Upper lobe of left lung (tissue), 6 donors: Measurements from ENCODE around the gene LRCH1. TPM values are rescaled to one million over a fixed set of nuclear protein-coding genes. Genes with fewer than 3 reads are reported as not detected.

Experiments
- ATAC-seq, 2 donors: fragments of 200-7000 bp; cut with Tn5 transposase; one replicate each; pipeline ENCODE4 v1.9.1; 2022; ENCODE audit warnings: mild to moderate bottlenecking in 2 of 2, moderate library complexity in 2 of 2; ENCODE audit not compliant: low FRiP score in 2 of 2
- DNase-seq, 2 donors: peaks; one replicate each; pipeline ENCODE4 v3.0.0-alpha.2; 2019 to 2020
- H3K27ac ChIP-seq, 4 donors: fragments of 200-600 bp; sonication (generic); one replicate each; pipeline ENCODE4 v1.5.1; 2016 to 2019
- H3K27me3 ChIP-seq, 4 donors: fragments of 200-600 bp; sonication (generic); one replicate each; pipeline ENCODE4 v1.5.1; 2017 to 2019
- H3K36me3 ChIP-seq, 4 donors: fragments of 200-600 bp; sonication (generic); one replicate each; pipeline ENCODE4 v1.5.1; 2016 to 2019
- H3K4me1 ChIP-seq, 4 donors: fragments of 200-600 bp; sonication (generic); one replicate each; pipeline ENCODE4 v1.5.1; 2018 to 2019
- H3K4me3 ChIP-seq, 4 donors: fragments of 200-600 bp; sonication (generic); one replicate each; pipeline ENCODE4 v1.5.1; 2017 to 2019; ENCODE audit warnings: mild to moderate bottlenecking in 2 of 4, moderate library complexity in 1 of 4
- H3K9me3 ChIP-seq, 4 donors: fragments of 200-600 bp; sonication (generic); one replicate each; pipeline ENCODE4 v1.5.1; 2018 to 2019
- CTCF ChIP-seq, 6 experiments: fragments of 450-650 bp in 4 of 6; fragments of 200-600 bp in 2 of 6; sonication (generic) in 2 of 6; IDR thresholded peaks; one replicate each; pipeline ENCODE4 v1.5.1; 2016 to 2019; ENCODE audit warnings: antibody characterized with exemption in 6 of 6
- EP300 ChIP-seq, 4 donors: sonication (generic); formaldehyde crosslinking; IDR thresholded peaks; one replicate each; pipeline ENCODE4 v1.5.1; 2017; ENCODE audit warnings: antibody characterized with exemption in 4 of 4, control low read depth in 2 of 4
- POLR2A ChIP-seq, 4 donors: fragments of 450-650 bp; IDR thresholded peaks; one replicate each; pipeline ENCODE4 v1.5.1; 2016 to 2017; ENCODE audit warnings: antibody characterized with exemption in 4 of 4, mild to moderate bottlenecking in 2 of 4
- POLR2AphosphoS5 ChIP-seq, 2 donors: sonication (generic); formaldehyde crosslinking; IDR thresholded peaks; one replicate each; pipeline ENCODE4 v1.5.1; 2017; ENCODE audit warnings: antibody characterized with exemption in 2 of 2
- WGBS, 2 donors: methylation state at CpG; one replicate each; pipeline ENCODE4 v1.1.5; 2017 to 2018; 5-methylcytosine and 5-hydroxymethylcytosine counted together
- total RNA-seq, 6 donors: library from RNA; depleted of rRNA in 4 of 6; stranded (reverse); fragments of >200 nt in 4 of 6; gene quantifications; one replicate each; pipeline versions ENCODE4 v1.1.0 to v1.2.1, GENCODE V29; 2016 to 2021
- donor health status: DM: no; HTN: no; CAD: no; lungs with moderate emphysema.
- donor health status: DM: no; HTN: yes; CAD: no; lungs with severe emphysema.

The LRCH1 gene
- total RNA-seq, 6 donors from 2014 or later: 17.2 to 27.0 (median 22.7) TPM

GRCh38 chr13:46600943-46601311, 48.0 kb downstream of the LRCH1 start:
- ATAC-seq: no peak
- no peak overlapping the region for H3K4me3 ChIP-seq
- no peaks in the 10 kb centered on the region for H3K27me3 ChIP-seq
- no peak for TF ChIP-seq EP300 (IDR thresholded peaks at IDR 0.05)
- TF ChIP-seq CTCF (IDR thresholded peaks at IDR 0.05): no peak
- no peak for TF ChIP-seq POLR2AphosphoS5 (IDR thresholded peaks at IDR 0.05)
- no peak for TF ChIP-seq POLR2A (IDR thresholded peaks at IDR 0.05)
- H3K27ac ChIP-seq: peak overlapping the region in 1 of 4 donors; percentile 15
- DNase-seq: no peak
- WGBS, 2 donors: 87 to 89% methylated on average over 3 of the region's 3 CpGs
- H3K36me3 ChIP-seq: no peaks in the 10 kb centered on the region
- peaks cover 60 to 90% (median 76%) of the 10 kb centered on the region in 4 donors for H3K4me1 ChIP-seq
- H3K9me3 ChIP-seq: no peaks in the 10 kb centered on the region

- 89 to 93% methylated on average over 4 of the region's 4 CpGs for WGBS, 2 donors
- DNase-seq: no peak
- no peak for ATAC-seq
- H3K9me3 ChIP-seq: no peaks in the 10 kb centered on the region
- no peaks in the 10 kb centered on the region for H3K36me3 ChIP-seq
- H3K4me3 ChIP-seq: no peak overlapping the region
- peak overlapping the region in 2 of 4 donors; percentile 9 to 15 for H3K27ac ChIP-seq
- no peaks in the 10 kb centered on the region for H3K27me3 ChIP-seq
- TF ChIP-seq CTCF (IDR thresholded peaks at IDR 0.05) (no peak), EP300 (IDR thresholded peaks at IDR 0.05) (no peak), POLR2A (IDR thresholded peaks at IDR 0.05) (no peak), POLR2AphosphoS5 (IDR thresholded peaks at IDR 0.05) (no peak)
- H3K4me1 ChIP-seq: peaks cover 58 to 89% (median 76%) of the 10 kb centered on the region in 4 donors
These were observed 49.6 kb downstream of the LRCH1 start for GRCh38 chr13:46602531-46602930.

GRCh38 chr13:46603165-46603603, 50.2 kb downstream of the LRCH1 start:
- Histone ChIP-seq H3K4me3 (no peak overlapping the region), H3K27ac (peak overlapping the region in 2 of 4 donors; percentile 64 to 77), H3K9me3 (no peaks in the 10 kb centered on the region), H3K36me3 (no peaks in the 10 kb centered on the region), H3K27me3 (no peaks in the 10 kb centered on the region), H3K4me1 (peaks cover 53 to 90% (median 75%) of the 10 kb centered on the region in 4 donors)
- 80 to 86% methylated on average over 4 of the region's 4 CpGs for WGBS, 2 donors
- ATAC-seq: peak in 1 of 2 donors; percentile 32
- DNase-seq: no peak
- TF ChIP-seq CTCF (IDR thresholded peaks at IDR 0.05) (peak in 1 of 6 experiments; percentile 13), EP300 (IDR thresholded peaks at IDR 0.05) (no peak)

- Histone ChIP-seq H3K9me3 (no peaks in the 10 kb centered on the region), H3K36me3 (no peaks in the 10 kb centered on the region), H3K4me1 (peaks cover 46 to 90% (median 78%) of the 10 kb centered on the region in 4 donors), H3K27ac (peak overlapping the region; percentile 47 to 77 (median 57)), H3K4me3 (no peak overlapping the region), H3K27me3 (no peaks in the 10 kb centered on the region)
- no peak for TF ChIP-seq POLR2AphosphoS5 (IDR thresholded peaks at IDR 0.05)
- no peak for TF ChIP-seq CTCF (IDR thresholded peaks at IDR 0.05)
- no peak for TF ChIP-seq EP300 (IDR thresholded peaks at IDR 0.05)
- TF ChIP-seq POLR2A (IDR thresholded peaks at IDR 0.05): no peak
- ATAC-seq (peak in 1 of 2 donors; percentile 55), DNase-seq (no peak)
- WGBS, 2 donors: 65% methylated on average over 4 to 5 of the region's 5 CpGs
These were observed 51.4 kb downstream of the LRCH1 start for GRCh38 chr13:46604226-46604990.
